Activated CD4-positive, CD25-positive, alpha-beta regulatory T cell treated with anti-CD3 and anti-CD28 coated beads, Interleukin-2, amount 50 U/mL, for 72 hours (primary cell): ENCODE measurements around the gene JRKL.

Source experiments
- DNase-seq: peaks from one replicate; pipeline ENCODE4 v3.0.0; 2021

The JRKL gene

DNA sequence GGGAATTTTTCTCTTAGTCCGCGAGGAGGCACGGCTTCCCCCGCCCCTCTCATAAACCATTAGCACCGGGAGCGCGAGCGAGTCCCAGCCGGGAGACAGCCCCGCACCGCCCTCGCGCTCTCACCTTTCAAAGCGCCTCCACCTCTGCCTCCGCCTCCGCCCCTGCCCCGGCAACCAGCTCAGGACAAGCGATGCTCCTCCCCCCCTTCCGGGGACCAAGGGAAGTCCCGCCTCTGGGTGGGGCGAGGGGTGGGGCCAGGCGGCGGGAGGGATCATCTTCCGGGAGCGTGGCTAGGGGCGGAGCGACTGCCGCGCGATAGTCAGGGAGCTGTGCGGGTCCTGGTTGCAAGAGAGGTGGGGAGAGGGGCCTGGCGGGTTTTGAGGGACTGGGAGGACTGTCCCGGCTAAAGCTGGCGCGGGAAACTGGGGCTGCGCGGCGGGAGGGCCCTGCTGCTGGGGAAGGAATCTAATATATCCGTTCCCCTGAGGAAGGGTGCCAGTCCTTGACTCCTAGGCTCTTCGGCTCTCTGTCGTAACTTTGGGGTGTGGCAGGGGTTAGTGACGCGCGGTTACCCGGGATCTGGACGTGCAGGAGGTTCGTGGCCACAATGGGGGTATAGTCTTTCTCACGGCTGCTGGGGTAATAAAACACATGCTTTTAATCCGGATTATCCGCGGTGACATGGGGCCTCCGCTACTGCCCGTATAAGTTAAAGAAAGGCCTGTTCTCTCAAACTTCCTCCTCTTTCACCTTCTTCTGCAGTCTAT lies at the start of gene JRKL, which contains the start of gene CCDC82:
Gene JRKL, plus strand, starts transcription at position 294 of the 768 bp plus-strand sequence. CDS start 637 bp downstream, outside the sequence.
Gene CCDC82, minus strand, starts transcription at position 193 of the 768 bp plus-strand sequence. CDS start 5,165 bp downstream, outside the sequence.
- DNase-seq = peak; percentile 98

DNA sequence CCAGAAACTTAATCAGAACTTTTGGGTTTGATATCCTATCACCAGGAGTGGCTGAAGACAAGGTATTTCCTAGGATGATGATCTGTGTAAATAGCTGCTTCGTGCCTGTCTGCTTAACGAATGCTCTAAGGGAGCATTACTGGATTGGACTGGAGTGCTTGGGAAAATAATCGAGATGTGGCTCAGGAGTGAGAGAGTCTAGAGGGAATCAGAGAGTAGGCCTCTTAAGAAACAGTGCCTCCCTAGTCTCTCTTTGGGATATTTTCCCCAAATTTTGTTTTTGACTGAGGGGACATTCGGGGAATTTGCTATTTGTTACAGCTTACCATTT lies 49.3 kb upstream of the JRKL start:
- DNase-seq = no peak

DNA sequence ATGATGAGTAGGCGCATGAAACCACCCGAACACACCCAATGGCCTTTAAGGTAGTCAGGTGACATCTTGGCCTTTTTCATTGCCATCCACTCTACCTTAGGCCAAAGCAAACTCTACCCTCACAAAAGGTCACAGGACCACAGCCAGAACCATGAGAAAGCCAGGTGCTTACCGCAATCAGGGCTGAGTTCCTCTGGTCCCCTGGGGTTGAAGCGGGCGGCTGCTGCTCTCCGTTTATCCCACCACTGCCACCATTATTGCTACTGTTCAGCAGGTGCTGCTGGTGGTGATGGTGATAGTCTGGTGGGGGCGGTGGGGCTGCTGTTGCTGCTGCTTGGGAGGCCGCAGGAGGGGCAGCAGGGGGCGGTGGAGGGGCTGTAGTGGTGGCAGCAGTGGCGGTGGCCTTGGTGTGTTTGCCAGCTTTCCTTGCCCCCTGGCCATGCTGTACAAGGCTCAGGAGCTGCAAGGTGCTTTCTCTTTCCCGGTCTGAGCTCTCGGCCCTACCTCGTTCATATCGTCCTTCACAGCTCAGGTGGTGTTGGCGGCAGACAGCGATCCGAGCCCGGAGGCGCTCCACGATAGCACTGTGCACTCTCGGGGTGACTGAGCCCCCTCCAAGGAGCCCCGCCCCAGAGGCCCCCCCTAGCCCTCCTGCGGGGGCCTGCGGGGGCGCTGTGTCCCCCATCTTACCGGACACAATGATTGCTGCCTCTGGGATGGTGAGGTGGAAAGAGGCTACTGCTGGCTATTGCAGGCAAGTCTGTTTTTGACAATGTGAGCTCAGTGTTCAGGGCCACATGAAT lies 48.4 kb upstream of the JRKL start:
- peak; percentile 66 for DNase-seq

DNA sequence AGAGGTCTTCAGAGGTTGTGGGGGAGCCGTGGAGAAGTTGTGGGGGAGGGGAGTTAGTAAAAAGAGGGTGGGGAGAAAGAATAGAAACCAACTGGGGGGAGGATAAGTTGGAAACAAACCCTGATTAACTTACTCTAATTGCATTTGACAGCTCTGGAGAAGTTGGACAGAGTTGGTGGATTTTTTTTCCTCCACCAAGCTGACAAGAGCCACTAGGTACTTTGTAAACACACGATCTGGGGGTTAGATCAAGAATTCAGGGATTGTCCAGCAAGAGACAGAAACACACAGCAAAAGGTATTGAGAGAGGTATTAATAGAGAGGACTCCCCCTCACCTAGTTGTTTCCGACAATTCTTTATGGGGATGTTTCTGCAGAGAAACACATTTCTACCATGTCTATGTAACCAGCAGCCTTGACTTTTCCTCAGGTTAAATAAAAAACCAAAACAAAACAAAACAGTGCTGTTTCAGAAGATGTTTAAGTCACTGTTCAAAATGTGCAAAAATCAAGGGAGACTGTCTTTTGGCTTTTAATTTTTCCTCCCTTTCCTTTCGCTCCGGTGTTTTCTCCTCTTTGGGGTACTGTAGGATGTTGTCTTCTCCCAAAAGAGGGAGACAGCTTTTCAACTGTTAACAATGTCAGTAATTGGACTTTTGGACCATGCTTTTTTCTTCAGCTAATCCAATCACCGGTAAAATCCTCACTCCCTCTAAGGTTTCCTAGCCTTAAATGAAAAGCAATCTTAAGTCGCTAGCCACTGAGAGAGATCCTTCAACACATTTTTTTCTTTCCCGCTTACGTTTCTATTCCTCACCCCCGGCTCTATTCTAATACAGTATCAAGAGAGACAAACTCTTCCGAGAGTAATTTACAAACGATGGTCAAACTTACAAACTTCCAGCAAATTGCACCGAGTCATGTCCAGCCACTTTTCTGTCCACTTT lies 47.5 kb upstream of the JRKL start:
- no peak for DNase-seq

DNA sequence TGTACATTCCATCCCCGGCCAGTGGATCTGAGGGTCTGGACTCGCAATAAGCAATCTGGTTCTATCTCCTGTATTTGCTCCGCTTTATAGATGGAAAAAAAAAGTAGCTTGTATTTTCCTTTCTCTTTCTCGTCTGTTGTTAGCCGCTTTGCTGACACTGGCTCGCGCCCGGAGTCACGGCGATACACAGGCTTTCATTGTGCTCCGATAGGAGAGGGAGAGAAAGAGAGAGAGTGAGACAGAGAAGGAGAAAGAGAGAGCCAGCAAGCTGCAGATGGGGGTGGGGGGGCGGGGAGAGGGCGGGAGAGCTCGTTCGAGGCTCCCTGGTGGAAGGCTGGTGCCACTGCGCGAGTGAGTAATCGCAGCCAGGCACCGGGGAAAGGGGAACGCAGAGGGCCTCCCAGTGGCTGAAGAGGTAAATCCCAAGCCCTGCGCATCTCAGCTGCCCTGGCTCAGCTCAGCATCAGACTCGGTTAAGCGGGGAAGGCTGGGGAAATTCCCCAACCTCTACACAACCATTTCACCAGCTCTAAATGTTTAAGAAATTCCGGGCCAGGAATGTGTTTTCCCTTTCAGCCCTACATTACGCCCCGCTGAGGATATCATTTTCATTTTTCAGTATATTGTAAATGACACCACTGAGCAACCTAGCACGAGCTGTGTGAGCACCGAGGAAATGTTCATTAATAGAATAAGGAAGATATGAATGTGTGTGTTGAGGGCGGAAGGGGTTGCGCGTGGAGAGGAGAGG lies 46.7 kb upstream of the JRKL start, which contains the start of gene MAML2:
Gene MAML2, minus strand, starts transcription at position 235 of the 751 bp plus-strand sequence. CDS start 1,300 bp downstream, outside the sequence.
- peak; percentile 80 for DNase-seq

DNA sequence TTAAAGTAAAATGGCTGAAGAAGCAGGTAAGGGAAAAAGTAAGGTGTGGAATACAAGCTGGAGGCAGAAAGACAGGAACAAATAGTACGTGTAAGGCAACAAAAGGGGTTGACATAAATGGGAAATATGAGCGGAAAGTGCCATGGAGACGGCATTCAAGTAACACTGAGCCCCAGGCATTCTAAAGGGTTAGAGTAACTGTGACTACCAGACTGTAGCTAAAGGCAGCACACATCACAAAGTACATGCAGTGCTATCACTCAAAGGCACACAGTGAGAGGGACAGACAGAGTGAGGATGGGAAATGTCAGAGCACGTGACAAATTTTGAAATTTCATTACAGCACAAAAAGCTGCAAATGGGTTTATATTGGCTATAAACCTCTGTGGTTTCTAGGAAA lies 33.0 kb upstream of the JRKL start:
- no peak for DNase-seq

DNA sequence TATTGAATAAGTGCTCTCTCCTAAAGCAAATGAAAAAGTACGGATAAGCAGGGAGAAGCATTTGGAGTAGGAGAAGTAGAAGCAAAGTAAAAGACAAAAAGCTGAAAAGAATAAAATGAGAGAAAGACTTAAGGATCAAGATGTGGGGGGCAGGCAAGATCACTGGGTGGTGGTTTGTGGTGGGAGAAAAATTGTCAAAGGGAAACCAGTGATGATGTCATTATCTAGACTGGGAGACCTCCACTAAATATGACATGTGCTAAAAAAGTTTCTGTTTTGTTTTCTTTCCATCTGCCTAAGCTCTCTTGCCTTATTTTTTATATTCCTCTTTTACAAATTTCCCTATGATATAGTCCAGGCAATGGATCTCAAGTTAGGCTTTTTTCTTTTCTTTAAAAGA lies 32.0 kb upstream of the JRKL start:
- no peak for DNase-seq

DNA sequence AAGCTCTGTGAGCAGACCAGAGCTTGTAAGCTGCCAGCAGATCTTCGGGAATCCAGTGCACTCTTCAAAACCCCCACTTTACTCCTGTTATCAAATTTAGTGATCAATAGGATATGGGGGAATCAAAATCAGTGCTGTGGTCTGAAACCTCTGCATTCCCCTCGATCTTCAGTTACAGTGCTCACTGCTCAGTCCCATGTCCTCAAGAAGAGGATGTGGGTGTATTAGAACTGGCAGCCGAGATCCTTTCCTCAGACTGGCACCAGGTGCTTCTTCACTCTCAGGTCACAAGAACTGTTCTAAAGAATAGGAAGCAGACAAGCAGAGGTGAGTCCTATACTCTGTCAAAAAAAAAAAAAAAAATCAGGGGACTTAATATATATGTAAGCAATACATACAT lies 31.5 kb upstream of the JRKL start:
- DNase-seq = no peak

DNA sequence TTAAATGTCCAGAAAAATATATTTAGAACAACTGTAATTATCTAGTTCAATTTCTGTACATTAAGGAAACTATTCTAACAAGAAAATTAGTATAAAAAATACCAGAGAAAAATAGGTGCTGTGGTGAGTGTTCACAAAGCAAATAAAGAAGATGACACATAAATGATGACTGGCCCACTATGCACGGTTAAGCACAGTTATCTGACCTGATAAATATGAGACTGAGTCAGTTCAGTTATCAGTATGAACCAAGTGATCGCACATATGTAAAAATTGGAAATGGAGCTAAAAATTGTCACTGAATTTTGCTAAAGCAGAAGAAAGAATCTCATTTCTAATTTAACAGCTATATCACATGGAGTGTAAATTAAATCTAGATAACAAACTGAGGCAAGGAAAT lies 28.0 kb upstream of the JRKL start:
- no peak for DNase-seq

DNA sequence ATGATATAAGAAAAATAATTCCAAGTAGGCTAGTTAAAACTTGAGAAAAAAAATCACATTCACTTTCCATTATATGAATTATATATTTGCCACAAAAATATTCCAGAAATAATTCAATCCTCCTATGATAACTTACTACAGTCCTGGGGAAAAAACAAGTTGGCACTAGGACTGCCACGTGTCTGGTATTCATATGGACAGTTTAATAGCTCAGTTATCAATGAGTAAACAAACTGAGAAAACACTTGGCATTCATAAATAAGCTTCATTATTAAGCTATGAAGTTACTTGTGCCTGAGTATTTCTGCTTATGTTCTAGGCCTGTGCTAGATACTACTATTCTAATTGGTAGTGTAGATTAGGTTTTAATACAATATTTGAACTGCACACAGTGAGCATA lies 24.3 kb upstream of the JRKL start:
- DNase-seq = no peak

DNA sequence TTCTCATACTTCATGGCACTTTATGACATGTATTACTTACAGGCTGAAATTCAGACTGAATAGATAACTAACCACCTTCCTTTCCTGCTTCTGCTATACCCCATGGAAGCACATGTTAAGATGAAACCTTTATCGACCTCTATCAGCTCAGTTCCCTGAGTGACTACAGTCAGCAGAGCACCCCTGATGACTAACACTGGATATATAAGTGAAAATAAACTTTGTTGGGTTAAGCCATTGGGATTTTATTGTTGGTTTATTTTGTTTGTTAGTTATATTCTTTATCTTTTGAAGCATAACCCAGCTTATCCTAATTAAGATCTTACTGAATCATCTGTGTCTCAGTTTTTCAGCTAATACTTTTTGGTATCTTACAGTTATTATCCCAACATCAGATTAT lies 23.8 kb upstream of the JRKL start:
- no peak for DNase-seq

DNA sequence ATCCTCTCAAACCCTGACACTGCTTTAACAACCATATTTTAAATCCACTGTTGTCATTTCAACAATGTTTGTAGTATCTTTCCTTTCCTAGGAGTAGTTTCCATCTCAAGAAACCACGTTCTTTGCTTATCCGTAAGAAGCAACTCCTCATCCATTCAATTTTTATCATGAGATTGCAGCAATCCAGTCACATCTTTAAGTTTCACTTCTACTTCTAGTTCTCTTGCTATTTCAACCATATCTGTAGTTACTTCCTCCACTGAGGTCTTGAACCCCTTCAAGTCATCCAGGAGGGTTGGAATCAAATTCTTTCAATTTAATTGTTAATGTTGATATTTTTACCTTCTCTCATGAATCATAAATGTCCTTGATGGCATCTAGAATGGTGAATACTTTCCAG lies 22.5 kb upstream of the JRKL start:
- no peak for DNase-seq

DNA sequence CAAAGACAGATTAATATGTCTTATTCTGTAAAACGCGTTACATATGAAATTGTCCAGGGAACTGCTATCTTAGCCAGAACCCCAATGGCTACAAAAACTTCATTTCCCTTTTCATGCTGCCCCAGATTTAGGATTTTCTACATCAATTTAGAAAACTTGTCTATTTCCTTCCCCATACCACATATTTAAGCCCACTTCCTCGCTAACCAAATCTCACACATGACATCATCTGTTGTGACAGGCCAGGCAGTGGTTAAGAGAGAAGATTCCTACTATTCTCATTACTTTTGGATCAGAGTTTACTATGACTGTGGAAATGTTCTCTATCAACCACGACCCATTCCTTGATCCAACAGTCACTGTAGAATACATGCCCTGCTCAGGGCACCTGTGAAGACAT lies 16.0 kb upstream of the JRKL start:
- DNase-seq = no peak

DNA sequence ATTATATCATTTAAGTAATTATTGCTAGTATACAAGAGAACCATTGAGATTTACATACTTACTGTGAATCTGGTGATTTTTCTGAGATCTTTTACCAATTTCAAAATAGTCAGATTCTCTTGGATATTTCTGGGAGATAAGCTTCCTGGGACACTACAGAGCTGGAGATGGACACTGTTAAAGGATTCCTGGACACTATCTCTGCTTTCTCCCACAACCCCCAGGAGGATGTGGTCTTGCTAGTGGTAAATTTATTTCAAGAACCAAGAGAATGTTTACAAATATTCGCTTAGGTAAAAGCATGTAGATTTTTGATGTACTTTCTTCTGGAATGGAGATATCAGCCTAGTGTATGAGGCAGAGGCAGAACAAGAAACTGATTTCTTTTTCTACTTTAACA lies 13.0 kb upstream of the JRKL start:
- no peak for DNase-seq

DNA sequence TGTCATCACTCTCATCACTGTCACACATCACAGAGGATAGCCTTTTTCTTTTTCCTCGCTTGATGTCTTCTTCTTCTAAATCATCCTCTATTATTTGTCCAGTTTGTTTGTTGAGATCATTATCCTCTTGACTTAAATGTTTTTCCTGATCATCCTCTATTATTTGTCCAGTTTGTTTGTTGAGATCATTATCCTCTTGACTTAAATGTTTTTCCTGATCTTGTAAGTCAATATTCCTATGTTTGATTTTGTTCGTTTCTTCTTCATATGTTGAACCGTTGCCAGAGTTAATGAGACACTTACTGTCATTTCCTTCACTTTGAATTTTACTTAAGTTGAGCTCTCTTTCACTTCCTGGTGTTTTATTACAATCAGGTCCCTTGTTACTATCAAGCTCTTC lies 5.7 kb upstream of the JRKL start:
- no peak for DNase-seq

DNA sequence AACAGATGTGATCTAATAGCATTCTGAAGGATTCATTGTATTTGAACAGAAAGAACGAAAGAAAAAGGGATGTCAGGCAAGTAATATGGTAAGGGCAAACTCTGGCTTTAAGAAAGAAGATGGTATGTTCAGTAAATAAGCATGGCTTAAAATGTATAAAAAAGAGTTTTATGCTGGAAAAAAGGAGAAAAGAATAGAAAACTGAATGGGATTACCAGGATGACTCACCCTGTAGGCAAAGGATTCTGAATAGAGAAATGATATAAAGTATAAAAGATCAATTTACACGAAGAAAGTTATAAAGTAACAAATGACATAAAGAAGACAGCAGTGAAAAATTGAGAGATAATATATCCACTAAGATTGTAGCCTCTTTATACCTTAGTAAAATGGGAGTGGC lies 4.6 kb upstream of the JRKL start:
- DNase-seq = no peak

DNA sequence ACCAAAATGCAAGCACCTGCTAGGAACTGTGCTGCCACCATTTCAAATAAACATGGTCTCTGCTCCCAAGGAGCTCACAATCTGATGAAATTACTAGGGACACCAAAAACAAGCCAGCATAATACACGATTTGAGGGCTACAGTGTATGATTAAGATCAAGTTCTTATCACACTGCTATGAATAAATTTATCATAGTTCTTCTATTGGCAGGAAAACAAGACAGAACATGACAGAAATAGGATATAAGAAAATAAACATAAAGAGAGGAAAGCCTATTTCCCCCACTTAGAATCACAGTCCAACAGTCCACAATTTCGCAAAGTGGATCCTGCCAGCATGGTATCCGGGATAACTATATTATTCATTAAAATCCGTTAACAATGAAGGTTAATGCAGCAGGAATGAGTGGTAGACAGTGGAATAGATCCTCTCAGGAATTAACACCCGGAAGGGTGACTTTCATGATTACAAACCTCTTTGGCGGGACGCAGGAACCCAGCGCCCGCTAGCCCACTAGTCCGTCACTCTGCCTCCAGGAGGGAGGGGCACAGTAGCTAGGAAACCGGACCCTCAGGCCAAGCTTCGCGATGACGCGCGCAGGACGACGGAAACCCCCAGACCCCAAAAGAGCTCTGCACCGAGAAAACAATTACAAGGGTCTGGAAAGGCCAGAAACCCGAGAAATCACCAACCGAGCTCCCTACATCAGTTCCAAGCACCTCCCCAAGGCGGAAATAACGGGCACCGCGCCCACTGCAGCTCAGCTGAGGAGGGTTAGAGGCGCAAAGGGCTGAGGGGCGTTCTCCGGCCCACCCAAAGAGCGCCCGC lies 708 bp upstream of the JRKL start:
- no peak for DNase-seq

DNA sequence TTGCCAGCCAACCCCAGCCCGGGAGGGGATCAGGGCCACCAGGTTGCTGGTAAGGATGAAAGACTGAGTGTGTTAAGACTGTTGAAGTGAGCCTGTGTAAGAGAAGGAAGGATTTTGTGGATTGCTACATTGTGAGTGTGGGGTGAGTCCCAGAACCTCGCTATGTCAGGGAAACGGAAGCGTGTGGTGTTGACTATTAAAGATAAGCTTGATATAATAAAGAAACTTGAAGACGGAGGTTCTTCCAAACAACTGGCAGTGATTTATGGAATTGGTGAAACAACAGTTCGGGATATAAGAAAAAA lies 627 bp downstream of the JRKL start:
- DNase-seq = no peak

DNA sequence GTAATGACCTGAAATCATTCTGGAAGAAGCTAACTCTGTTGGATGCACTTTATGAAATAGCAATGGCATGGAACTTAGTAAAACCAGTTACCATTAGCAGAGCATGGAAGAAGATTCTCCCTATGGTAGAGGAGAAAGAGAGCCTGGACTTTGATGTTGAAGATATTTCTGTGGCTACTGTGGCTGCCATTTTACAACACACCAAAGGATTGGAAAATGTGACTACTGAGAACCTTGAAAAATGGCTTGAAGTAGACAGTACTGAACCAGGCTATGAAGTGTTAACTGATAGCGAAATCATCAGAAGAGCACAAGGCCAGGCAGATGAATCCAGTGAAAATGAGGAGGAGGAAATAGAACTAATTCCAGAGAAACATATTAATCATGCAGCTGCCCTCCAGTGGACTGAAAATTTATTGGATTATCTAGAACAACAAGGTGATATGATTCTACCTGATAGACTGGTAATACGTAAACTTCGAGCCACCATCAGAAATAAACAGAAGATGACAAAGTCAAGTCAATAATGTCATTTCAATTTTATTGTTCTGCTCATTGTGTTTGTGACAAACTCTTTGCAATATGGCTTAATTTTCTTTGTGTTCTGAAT lies 2.0 kb downstream of the JRKL start:
- no peak for DNase-seq

DNA sequence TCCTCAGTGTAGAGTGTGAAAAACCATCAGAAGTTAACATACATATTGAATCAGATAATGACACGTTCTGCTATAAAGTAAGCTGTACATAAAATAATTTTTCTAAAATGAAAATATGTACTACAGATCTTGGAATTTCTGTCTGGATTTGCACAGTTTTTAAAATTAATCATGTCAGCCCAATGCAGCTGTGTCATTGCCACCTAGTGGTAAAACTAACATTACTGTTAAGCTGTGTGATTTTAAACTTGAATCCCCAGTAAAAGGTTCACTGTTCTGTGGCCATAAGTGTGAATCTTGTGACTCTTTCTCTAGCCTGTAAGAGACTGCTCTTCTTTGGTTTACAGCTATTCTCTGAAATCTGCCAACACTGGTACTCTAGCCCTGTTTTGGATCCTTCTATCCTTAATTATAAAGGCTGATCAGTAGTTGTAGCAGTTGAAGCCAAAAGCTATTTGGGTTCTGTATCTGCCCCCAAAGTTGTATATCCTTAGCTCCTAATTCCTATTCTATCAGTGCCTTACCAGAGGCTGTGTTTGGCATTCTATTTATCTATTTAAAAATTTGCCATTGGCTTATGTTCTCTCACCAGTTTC lies 4.0 kb downstream of the JRKL start:
- DNase-seq = no peak

DNA sequence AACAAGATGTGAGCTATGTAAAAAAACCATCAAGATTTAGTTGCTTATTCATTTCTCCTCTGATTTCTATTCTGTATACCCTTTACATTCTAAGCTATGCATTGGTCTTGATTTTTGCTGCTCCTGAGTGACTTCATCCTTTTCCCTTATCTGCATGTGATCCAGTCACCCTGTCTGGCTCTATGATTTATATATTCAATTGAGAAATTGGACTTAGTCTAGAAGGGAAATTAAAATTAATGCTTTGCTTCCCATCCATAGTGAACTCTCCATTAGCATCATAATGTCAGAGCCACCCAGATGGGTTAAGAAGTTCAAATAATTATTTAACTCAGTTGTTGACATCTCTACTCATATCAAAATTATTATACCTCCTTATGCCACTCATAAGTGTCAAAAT lies 5.0 kb downstream of the JRKL start:
- DNase-seq = no peak
